ENCODE data around the gene FAM162A. TPM values are rescaled to one million over a fixed set of nuclear protein-coding genes. Genes with fewer than 3 reads are reported as not detected.

FAM162A gene
- polyA plus RNA-seq, 2 donors = 242 TPM

- Histone ChIP-seq H3K27me3 (ENCODE audit: control insufficient read depth in 1 of 2, insufficient read depth in 2 of 2, low read length in 2 of 2) (no peaks in the 10 kb centered on the region), H3K9me3 (ENCODE audit: control insufficient read depth in 2 of 2, insufficient read depth in 1 of 2, low read depth in 1 of 2, low read length in 1 of 2) (no peaks in the 10 kb centered on the region), H3K4me1 (ENCODE audit: control insufficient read depth in 2 of 2, insufficient read depth in 2 of 2, low read length in 1 of 2) (no peaks in the 10 kb centered on the region), H3K4me3 (ENCODE audit: low read depth in 1 of 2, low read length in 2 of 2) (no peak overlapping the region), H3K36me3 (ENCODE audit: control insufficient read depth in 2 of 2, insufficient read depth in 2 of 2, low read length in 1 of 2) (no peaks in the 10 kb centered on the region), H3K27ac (ENCODE audit: low read depth in 2 of 2, low read length in 1 of 2) (no peak overlapping the region)
- 60 to 81% methylated on average over 4 of the region's 4 CpGs for WGBS, 2 donors
These were observed 6.0 kb upstream of the FAM162A start for GRCh38 chr3:122377975-122378374.

- no peaks in the 10 kb centered on the region for H3K27me3 ChIP-seq (ENCODE audit: control insufficient read depth in 1 of 2, insufficient read depth in 2 of 2, low read length in 2 of 2)
- no peaks in the 10 kb centered on the region for H3K9me3 ChIP-seq (ENCODE audit: control insufficient read depth in 2 of 2, insufficient read depth in 1 of 2, low read depth in 1 of 2, low read length in 1 of 2)
- WGBS, 2 donors = 1% methylated on average over 31 of the region's 31 CpGs
- no peaks in the 10 kb centered on the region for H3K4me1 ChIP-seq (ENCODE audit: control insufficient read depth in 2 of 2, insufficient read depth in 2 of 2, low read length in 1 of 2)
- peak within 1 kb of the TSS; percentile 90 to 97 for H3K27ac ChIP-seq (ENCODE audit: low read depth in 2 of 2, low read length in 1 of 2)
- no peaks in the 10 kb centered on the region for H3K36me3 ChIP-seq (ENCODE audit: control insufficient read depth in 2 of 2, insufficient read depth in 2 of 2, low read length in 1 of 2)
- peak within 1 kb of the TSS; percentile 79 to 96 for H3K4me3 ChIP-seq (ENCODE audit: low read depth in 1 of 2, low read length in 2 of 2)
These were observed 905 bp upstream of the FAM162A start, which contains the start of gene MIX23 for GRCh38 chr3:122382888-122383666. Gene MIX23 (minus strand): TSS chr3:122383231. CDS start chr3:122383224, 7 bp downstream.

GRCh38 chr3:122387709-122388108 is 3.7 kb downstream of the FAM162A start:
- 86 to 87% methylated on average over 3 of the region's 3 CpGs for WGBS, 2 donors
- Histone ChIP-seq H3K4me1 (ENCODE audit: control insufficient read depth in 2 of 2, insufficient read depth in 2 of 2, low read length in 1 of 2) (no peaks in the 10 kb centered on the region), H3K27me3 (ENCODE audit: control insufficient read depth in 1 of 2, insufficient read depth in 2 of 2, low read length in 2 of 2) (no peaks in the 10 kb centered on the region), H3K4me3 (ENCODE audit: low read depth in 1 of 2, low read length in 2 of 2) (no peak overlapping the region), H3K9me3 (ENCODE audit: control insufficient read depth in 2 of 2, insufficient read depth in 1 of 2, low read depth in 1 of 2, low read length in 1 of 2) (no peaks in the 10 kb centered on the region), H3K27ac (ENCODE audit: low read depth in 2 of 2, low read length in 1 of 2) (no peak overlapping the region), H3K36me3 (ENCODE audit: control insufficient read depth in 2 of 2, insufficient read depth in 2 of 2, low read length in 1 of 2) (peaks cover 0 to 2% of the 10 kb centered on the region in 2 donors)

- H3K27me3 ChIP-seq (ENCODE audit: control insufficient read depth in 1 of 2, insufficient read depth in 2 of 2, low read length in 2 of 2) = no peaks in the 10 kb centered on the region
- no peaks in the 10 kb centered on the region for H3K4me1 ChIP-seq (ENCODE audit: control insufficient read depth in 2 of 2, insufficient read depth in 2 of 2, low read length in 1 of 2)
- peaks cover 0 to 2% of the 10 kb centered on the region in 2 donors for H3K36me3 ChIP-seq (ENCODE audit: control insufficient read depth in 2 of 2, insufficient read depth in 2 of 2, low read length in 1 of 2)
- H3K4me3 ChIP-seq (ENCODE audit: low read depth in 1 of 2, low read length in 2 of 2) = no peak overlapping the region
- H3K27ac ChIP-seq (ENCODE audit: low read depth in 2 of 2, low read length in 1 of 2) = no peak overlapping the region
- H3K9me3 ChIP-seq (ENCODE audit: control insufficient read depth in 2 of 2, insufficient read depth in 1 of 2, low read depth in 1 of 2, low read length in 1 of 2) = no peaks in the 10 kb centered on the region
These were observed 5.2 kb downstream of the FAM162A start for GRCh38 chr3:122389197-122389596.

- Histone ChIP-seq H3K27me3 (ENCODE audit: control insufficient read depth in 1 of 2, insufficient read depth in 2 of 2, low read length in 2 of 2) (no peaks in the 10 kb centered on the region), H3K4me1 (ENCODE audit: control insufficient read depth in 2 of 2, insufficient read depth in 2 of 2, low read length in 1 of 2) (no peaks in the 10 kb centered on the region), H3K36me3 (ENCODE audit: control insufficient read depth in 2 of 2, insufficient read depth in 2 of 2, low read length in 1 of 2) (peaks cover 0 to 2% of the 10 kb centered on the region in 2 donors), H3K9me3 (ENCODE audit: control insufficient read depth in 2 of 2, insufficient read depth in 1 of 2, low read depth in 1 of 2, low read length in 1 of 2) (no peaks in the 10 kb centered on the region), H3K27ac (ENCODE audit: low read depth in 2 of 2, low read length in 1 of 2) (no peak overlapping the region), H3K4me3 (ENCODE audit: low read depth in 1 of 2, low read length in 2 of 2) (no peak overlapping the region)
- 84 to 86% methylated on average over 4 of the region's 4 CpGs for WGBS, 2 donors
These were observed 5.9 kb downstream of the FAM162A start for GRCh38 chr3:122389892-122390291.

GRCh38 chr3:122390665-122391064 is 6.7 kb downstream of the FAM162A start:
- Histone ChIP-seq H3K36me3 (ENCODE audit: control insufficient read depth in 2 of 2, insufficient read depth in 2 of 2, low read length in 1 of 2) (peaks cover 0 to 2% of the 10 kb centered on the region in 2 donors), H3K4me3 (ENCODE audit: low read depth in 1 of 2, low read length in 2 of 2) (no peak overlapping the region), H3K4me1 (ENCODE audit: control insufficient read depth in 2 of 2, insufficient read depth in 2 of 2, low read length in 1 of 2) (no peaks in the 10 kb centered on the region), H3K27me3 (ENCODE audit: control insufficient read depth in 1 of 2, insufficient read depth in 2 of 2, low read length in 2 of 2) (no peaks in the 10 kb centered on the region), H3K9me3 (ENCODE audit: control insufficient read depth in 2 of 2, insufficient read depth in 1 of 2, low read depth in 1 of 2, low read length in 1 of 2) (no peaks in the 10 kb centered on the region), H3K27ac (ENCODE audit: low read depth in 2 of 2, low read length in 1 of 2) (no peak overlapping the region)
- WGBS, 2 donors = 60 to 64% methylated on average over 4 of the region's 4 CpGs

- Histone ChIP-seq H3K27me3 (ENCODE audit: control insufficient read depth in 1 of 2, insufficient read depth in 2 of 2, low read length in 2 of 2) (no peaks in the 10 kb centered on the region), H3K27ac (ENCODE audit: low read depth in 2 of 2, low read length in 1 of 2) (no peak overlapping the region), H3K36me3 (ENCODE audit: control insufficient read depth in 2 of 2, insufficient read depth in 2 of 2, low read length in 1 of 2) (peaks cover 0 to 2% of the 10 kb centered on the region in 2 donors), H3K4me1 (ENCODE audit: control insufficient read depth in 2 of 2, insufficient read depth in 2 of 2, low read length in 1 of 2) (no peaks in the 10 kb centered on the region), H3K4me3 (ENCODE audit: low read depth in 1 of 2, low read length in 2 of 2) (no peak overlapping the region), H3K9me3 (ENCODE audit: control insufficient read depth in 2 of 2, insufficient read depth in 1 of 2, low read depth in 1 of 2, low read length in 1 of 2) (no peaks in the 10 kb centered on the region)
- 56 to 84% methylated on average over 2 of the region's 2 CpGs for WGBS, 2 donors
These were observed 7.9 kb downstream of the FAM162A start for GRCh38 chr3:122391681-122392446.

GRCh38 chr3:122392868-122393844 is 9.2 kb downstream of the FAM162A start:
- WGBS, 2 donors = 32 to 36% methylated on average over 2 of the region's 2 CpGs
- no peak overlapping the region for H3K27ac ChIP-seq (ENCODE audit: low read depth in 2 of 2, low read length in 1 of 2)
- peaks cover 0 to 2% of the 10 kb centered on the region in 2 donors for H3K36me3 ChIP-seq (ENCODE audit: control insufficient read depth in 2 of 2, insufficient read depth in 2 of 2, low read length in 1 of 2)
- no peak overlapping the region for H3K4me3 ChIP-seq (ENCODE audit: low read depth in 1 of 2, low read length in 2 of 2)
- no peaks in the 10 kb centered on the region for H3K9me3 ChIP-seq (ENCODE audit: control insufficient read depth in 2 of 2, insufficient read depth in 1 of 2, low read depth in 1 of 2, low read length in 1 of 2)
- no peaks in the 10 kb centered on the region for H3K4me1 ChIP-seq (ENCODE audit: control insufficient read depth in 2 of 2, insufficient read depth in 2 of 2, low read length in 1 of 2)
- H3K27me3 ChIP-seq (ENCODE audit: control insufficient read depth in 1 of 2, insufficient read depth in 2 of 2, low read length in 2 of 2) = no peaks in the 10 kb centered on the region

- H3K36me3 ChIP-seq (ENCODE audit: control insufficient read depth in 2 of 2, insufficient read depth in 2 of 2, low read length in 1 of 2) = peaks cover 0 to 2% of the 10 kb centered on the region in 2 donors
- no peaks in the 10 kb centered on the region for H3K4me1 ChIP-seq (ENCODE audit: control insufficient read depth in 2 of 2, insufficient read depth in 2 of 2, low read length in 1 of 2)
- H3K27ac ChIP-seq (ENCODE audit: low read depth in 2 of 2, low read length in 1 of 2) = no peak overlapping the region
- no peak overlapping the region for H3K4me3 ChIP-seq (ENCODE audit: low read depth in 1 of 2, low read length in 2 of 2)
- 53 to 66% methylated on average over 1 of the region's 1 CpG for WGBS, 2 donors
- no peaks in the 10 kb centered on the region for H3K27me3 ChIP-seq (ENCODE audit: control insufficient read depth in 1 of 2, insufficient read depth in 2 of 2, low read length in 2 of 2)
- H3K9me3 ChIP-seq (ENCODE audit: control insufficient read depth in 2 of 2, insufficient read depth in 1 of 2, low read depth in 1 of 2, low read length in 1 of 2) = no peaks in the 10 kb centered on the region
These were observed 10.2 kb downstream of the FAM162A start for GRCh38 chr3:122394173-122394572.
